HL-60/S4 treated with retinoic acid at 250 ng/mL for 4 days and 3 days (cell line): ENCODE measurements around the gene HSPBP1.

ENCODE experiments used
- in situ Hi-C: fragments of 300-500 bp; cut with MboI; formaldehyde crosslinking; loops from 2 replicates; pipeline ENCODE4 v1.7.0; 2022; ENCODE audit warnings: low sequenced_read_pairs

HSPBP1 gene

GRCh38 chr19:55305983-55306562 lies 26.2 kb upstream of the HSPBP1 start:
- in situ Hi-C loops = no loop called here

- in situ Hi-C loops = no loop called here
Observed at GRCh38 chr19:55305491-55305890, 25.6 kb upstream of the HSPBP1 start.

- in situ Hi-C loops = no loop called here
Observed at GRCh38 chr19:55304980-55305379, 25.1 kb upstream of the HSPBP1 start.

GRCh38 chr19:55304279-55304978 lies 24.5 kb upstream of the HSPBP1 start:
- in situ Hi-C loops = no loop called here

GRCh38 chr19:55303477-55303876 lies 23.6 kb upstream of the HSPBP1 start:
- in situ Hi-C loops = no loop called here

- in situ Hi-C loops = no loop called here
Observed at GRCh38 chr19:55302318-55302703, 22.4 kb upstream of the HSPBP1 start.

GRCh38 chr19:55301459-55302317 lies 21.8 kb upstream of the HSPBP1 start:
- in situ Hi-C loops = no loop called here

GRCh38 chr19:55300886-55301458 lies 21.1 kb upstream of the HSPBP1 start:
- in situ Hi-C loops = no loop called here

GRCh38 chr19:55299991-55300390 lies 20.1 kb upstream of the HSPBP1 start:
- in situ Hi-C loops = no loop called here

- in situ Hi-C loops = no loop called here
Observed at GRCh38 chr19:55297267-55297666, 17.4 kb upstream of the HSPBP1 start.

GRCh38 chr19:55289117-55289796 lies 9.3 kb upstream of the HSPBP1 start:
- in situ Hi-C loops = no loop called here

- in situ Hi-C loops = no loop called here
Observed at GRCh38 chr19:55287361-55288079, 7.6 kb upstream of the HSPBP1 start.

- in situ Hi-C loops = no loop called here
Observed at GRCh38 chr19:55285229-55285890, 5.5 kb upstream of the HSPBP1 start.

- in situ Hi-C loops = no loop called here
Observed at GRCh38 chr19:55284405-55285058, 4.6 kb upstream of the HSPBP1 start.

GRCh38 chr19:55283548-55284377 lies 3.9 kb upstream of the HSPBP1 start, which contains the start of gene BRSK1:
Gene BRSK1 (plus strand): TSS chr19:55283997. CDS start chr19:55284443, 446 bp downstream.
- in situ Hi-C loops = no loop called here

- in situ Hi-C loops = no loop called here
Observed at GRCh38 chr19:55279340-55279739, 570 bp downstream of the HSPBP1 start.

GRCh38 chr19:55278391-55279135 lies 1.3 kb downstream of the HSPBP1 start:
- in situ Hi-C loops = no loop called here

- in situ Hi-C loops = no loop called here
Observed at GRCh38 chr19:55277494-55277893, 2.4 kb downstream of the HSPBP1 start.
